HUES48 (cell line): ENCODE data around the gene SLC5A9.
"Not testable (repeated sequence)": the region's sequence is repeated elsewhere in the genome, so short reads cannot be mapped to it uniquely, and the experiment has no call there.

Source experiments
- H3K27ac ChIP-seq: one replicate; pipeline ENCODE4 v1.7.0; 2013; ENCODE audit warnings: low read depth, low read length, inconsistent platforms
- H3K27me3 ChIP-seq: 2 replicates; pipeline ENCODE4 v1.6.1; 2013; ENCODE audit warnings: mild to moderate bottlenecking, low read length; ENCODE audit not compliant: control insufficient read depth, insufficient read depth
- H3K36me3 ChIP-seq: 2 replicates; pipeline ENCODE4 v1.6.1; 2013; ENCODE audit warnings: low read length; ENCODE audit not compliant: control insufficient read depth, insufficient read depth
- H3K4me1 ChIP-seq: 2 replicates; pipeline ENCODE4 v1.6.1; 2013; ENCODE audit warnings: mild to moderate bottlenecking, low read length; ENCODE audit not compliant: control insufficient read depth, insufficient read depth
- H3K4me3 ChIP-seq: 2 replicates; pipeline ENCODE4 v1.5.1; 2013; ENCODE audit warnings: mild to moderate bottlenecking, low read depth, low read length
- H3K9ac ChIP-seq: 2 replicates; pipeline ENCODE4 v1.6.1; 2013; ENCODE audit warnings: mild to moderate bottlenecking, low read depth, low read length, moderate library complexity
- H3K9me3 ChIP-seq: 2 replicates; pipeline ENCODE4 v1.6.1; 2013; ENCODE audit warnings: low read length; ENCODE audit not compliant: control insufficient read depth, insufficient read depth

The SLC5A9 gene

DNA sequence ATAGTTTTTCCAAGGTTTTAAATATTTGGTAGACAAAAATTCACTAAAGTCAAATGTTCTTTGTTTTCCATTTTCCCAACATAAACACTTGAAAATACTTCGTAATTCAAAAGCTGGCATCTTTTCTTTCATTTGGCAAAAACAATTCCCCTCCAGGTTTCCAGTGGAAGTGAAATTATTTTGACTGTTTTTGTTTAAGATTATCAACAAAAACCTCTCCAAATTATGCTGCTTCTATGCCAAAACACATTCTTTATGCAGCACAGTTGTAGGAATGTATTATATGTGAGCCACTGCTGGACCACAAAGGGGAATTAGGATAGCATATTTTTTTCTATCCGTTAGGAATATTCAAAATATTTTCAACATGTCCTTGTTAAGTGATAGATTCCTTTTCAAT is 44.1 kb downstream of the SLC5A9 start:
- Histone ChIP-seq H3K27me3 (no peaks in the 10 kb centered on the region), H3K4me3 (no peak overlapping the region), H3K9ac (no peak overlapping the region), H3K9me3 (no peaks in the 10 kb centered on the region; the same call in 1 of the 2 replicates), H3K27ac (no peak overlapping the region), H3K4me1 (no peaks in the 10 kb centered on the region), H3K36me3 (no peaks in the 10 kb centered on the region)

DNA sequence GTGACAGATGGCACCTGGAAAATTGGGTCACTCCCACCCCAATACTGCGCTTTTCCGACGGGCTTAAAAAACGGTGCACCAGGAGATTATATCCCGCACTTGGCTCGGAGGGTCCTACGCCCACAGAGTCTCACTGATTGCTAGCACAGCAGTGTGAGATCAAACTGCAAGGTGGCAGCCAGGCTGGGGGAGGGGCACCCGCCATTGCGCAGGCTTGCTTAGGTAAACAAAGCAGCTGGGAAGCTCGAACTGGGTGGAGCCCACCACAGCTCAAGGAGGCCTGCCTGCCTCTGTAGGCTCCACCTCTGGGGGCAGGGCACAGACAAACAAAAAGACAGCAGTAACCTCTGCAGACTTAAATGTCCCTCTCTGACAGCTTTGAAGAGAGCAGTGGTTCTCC is 54.9 kb downstream of the SLC5A9 start:
- H3K9ac ChIP-seq, H3K27ac ChIP-seq, H3K9me3 ChIP-seq, H3K36me3 ChIP-seq, H3K27me3 ChIP-seq, H3K4me3 ChIP-seq, H3K4me1 ChIP-seq: not testable (repeated sequence)

DNA sequence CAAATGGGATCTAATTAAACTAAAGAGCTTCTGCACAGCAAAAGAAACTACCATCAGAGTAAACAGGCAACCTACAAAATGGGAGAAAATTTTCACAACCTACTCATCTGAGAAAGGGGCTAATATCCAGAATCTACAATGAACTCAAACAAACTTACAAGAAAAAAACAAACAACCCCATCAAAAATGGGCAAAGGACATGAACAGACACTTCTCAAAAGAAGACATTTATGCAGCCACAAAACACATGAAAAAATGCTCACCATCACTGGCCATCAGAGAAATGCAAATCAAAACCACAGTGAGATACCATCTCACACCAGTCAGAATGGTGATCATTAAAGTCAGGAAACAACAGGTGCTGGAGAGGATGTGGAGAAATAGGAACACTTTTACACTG is 59.8 kb downstream of the SLC5A9 start:
- not testable (repeated sequence) for H3K4me1 ChIP-seq, H3K4me3 ChIP-seq, H3K9ac ChIP-seq, H3K27ac ChIP-seq, H3K36me3 ChIP-seq, H3K27me3 ChIP-seq, H3K9me3 ChIP-seq

GRCh38 chr1:48284696-48285420 is 62.3 kb downstream of the SLC5A9 start:
- H3K9me3 ChIP-seq, H3K27me3 ChIP-seq, H3K4me1 ChIP-seq, H3K27ac ChIP-seq, H3K4me3 ChIP-seq, H3K36me3 ChIP-seq, H3K9ac ChIP-seq: not testable (repeated sequence)

DNA sequence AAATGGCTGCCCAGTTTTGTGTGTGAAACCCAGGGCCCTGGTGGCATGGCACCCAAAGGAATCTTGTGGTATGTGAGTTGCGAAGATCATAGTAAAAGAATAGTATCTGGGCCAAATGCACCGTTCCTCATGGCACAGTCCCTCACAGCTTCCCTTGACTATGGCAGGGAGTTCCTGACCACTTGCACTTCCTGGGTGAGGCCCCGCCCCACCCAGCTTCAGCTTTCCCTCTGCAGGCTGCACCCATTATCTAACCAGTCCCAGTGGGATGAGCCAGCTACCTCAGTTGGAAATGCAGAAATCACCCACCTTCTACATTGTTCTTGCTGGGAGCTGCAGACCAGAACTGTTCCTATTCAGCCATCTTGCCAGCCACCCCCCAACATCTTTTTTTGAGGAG is 63.0 kb downstream of the SLC5A9 start:
- no peaks in the 10 kb centered on the region for H3K27me3 ChIP-seq
- H3K36me3 ChIP-seq: no peaks in the 10 kb centered on the region
- no peak overlapping the region for H3K27ac ChIP-seq
- no peaks in the 10 kb centered on the region for H3K4me1 ChIP-seq
- peaks cover 8% of the 10 kb centered on the region for H3K9me3 ChIP-seq
- no peak overlapping the region for H3K4me3 ChIP-seq
- no peak overlapping the region for H3K9ac ChIP-seq

GRCh38 chr1:48291421-48291820 is 68.9 kb downstream of the SLC5A9 start:
- H3K27me3 ChIP-seq: no peaks in the 10 kb centered on the region
- H3K27ac ChIP-seq: no peak overlapping the region
- no peaks in the 10 kb centered on the region for H3K4me1 ChIP-seq
- no peaks in the 10 kb centered on the region for H3K36me3 ChIP-seq
- H3K9me3 ChIP-seq: peaks cover 8% of the 10 kb centered on the region
- no peak overlapping the region for H3K9ac ChIP-seq
- no peak overlapping the region for H3K4me3 ChIP-seq

DNA sequence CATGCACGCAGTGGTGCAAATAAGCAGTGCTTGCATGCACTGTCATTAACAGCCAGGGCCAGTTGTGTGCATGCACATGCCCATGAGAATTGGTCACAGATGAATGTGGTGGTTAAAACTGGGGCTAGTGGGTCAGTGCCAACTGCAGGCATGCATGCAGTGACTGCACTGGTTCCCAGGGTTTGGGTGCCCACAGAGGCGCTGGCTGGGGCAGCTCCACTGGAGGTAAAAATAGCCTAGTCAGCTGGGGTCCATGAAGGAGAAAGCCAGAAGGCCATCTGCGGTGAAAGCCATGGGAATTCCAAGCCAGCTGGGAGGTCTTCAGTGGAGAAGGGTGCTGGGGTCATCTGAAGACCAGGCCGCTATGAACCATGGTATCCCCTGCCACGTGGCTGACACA is 70.2 kb downstream of the SLC5A9 start:
- no peak overlapping the region for H3K9ac ChIP-seq
- H3K36me3 ChIP-seq: no peaks in the 10 kb centered on the region
- no peak overlapping the region for H3K27ac ChIP-seq
- H3K4me3 ChIP-seq: no peak overlapping the region
- H3K27me3 ChIP-seq: no peaks in the 10 kb centered on the region
- peaks cover 8% of the 10 kb centered on the region for H3K9me3 ChIP-seq
- H3K4me1 ChIP-seq: no peaks in the 10 kb centered on the region

GRCh38 chr1:48294094-48294493 is 71.6 kb downstream of the SLC5A9 start:
- H3K9me3 ChIP-seq, H3K9ac ChIP-seq, H3K36me3 ChIP-seq, H3K27ac ChIP-seq, H3K4me3 ChIP-seq, H3K27me3 ChIP-seq, H3K4me1 ChIP-seq: not testable (repeated sequence)

- H3K36me3 ChIP-seq: no peaks in the 10 kb centered on the region
- H3K27ac ChIP-seq: no peak overlapping the region
- H3K9me3 ChIP-seq: no peaks in the 10 kb centered on the region
- H3K4me1 ChIP-seq: no peaks in the 10 kb centered on the region
- no peak overlapping the region for H3K9ac ChIP-seq
- no peaks in the 10 kb centered on the region for H3K27me3 ChIP-seq
- no peak overlapping the region for H3K4me3 ChIP-seq
These were observed 72.1 kb downstream of the SLC5A9 start for GRCh38 chr1:48294656-48295055.
